Activated T-cell treated with anti-CD3 and anti-CD28 coated beads for 48 hours (primary cell): ENCODE measurements around the gene BPIFA3.

Experiments used
- DNase-seq: peaks from one replicate; pipeline ENCODE4 v3.0.0-alpha.2; 2020; ENCODE audit warnings: low read depth

Gene BPIFA3

GRCh38 chr20:33262658-33263065 is 45.5 kb downstream of the BPIFA3 start:
- no peak for DNase-seq

DNA sequence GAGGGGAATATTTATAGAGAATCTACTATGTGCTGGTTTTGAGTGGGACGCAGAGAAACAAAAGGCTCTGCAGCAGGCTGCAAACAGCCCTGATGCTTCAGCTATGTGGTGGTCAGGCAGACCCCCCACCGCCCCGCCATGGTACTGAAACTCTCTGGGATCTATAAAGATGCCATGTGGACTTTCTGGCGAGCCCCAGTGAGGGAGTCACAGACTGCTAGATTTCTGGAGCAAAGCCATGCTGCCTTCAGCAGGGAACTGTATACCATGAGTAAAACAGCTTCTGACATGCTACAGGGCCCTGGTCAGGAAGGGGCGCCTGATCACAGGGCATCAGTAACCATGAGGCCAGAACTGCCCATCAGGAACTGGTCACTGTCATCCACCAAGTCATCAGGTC is 46.6 kb downstream of the BPIFA3 start:
- DNase-seq = no peak

DNA sequence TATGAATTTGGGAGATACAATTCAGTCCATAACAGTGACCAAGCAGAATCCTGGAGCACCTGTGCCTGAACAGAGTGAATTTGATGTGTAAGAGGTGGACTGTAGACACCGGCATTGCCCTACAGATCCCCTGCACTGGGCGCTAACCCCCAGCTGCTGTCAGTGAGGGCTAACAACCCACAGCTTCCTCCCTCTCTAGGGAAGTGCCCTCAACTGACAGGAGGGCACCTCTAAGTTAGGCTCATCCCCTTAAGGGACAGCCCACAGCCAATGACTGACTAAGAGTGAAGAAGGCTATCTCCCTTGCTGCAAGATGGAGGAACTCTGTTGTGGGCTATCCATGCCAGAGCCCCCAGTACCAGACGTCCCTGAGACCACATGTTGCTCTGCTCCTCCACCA is 50.5 kb downstream of the BPIFA3 start:
- DNase-seq = no peak

- DNase-seq = no peak
These were observed 55.2 kb downstream of the BPIFA3 start for GRCh38 chr20:33272155-33272873.

- no peak for DNase-seq
These were observed 56.1 kb downstream of the BPIFA3 start for GRCh38 chr20:33273117-33273851.

DNA sequence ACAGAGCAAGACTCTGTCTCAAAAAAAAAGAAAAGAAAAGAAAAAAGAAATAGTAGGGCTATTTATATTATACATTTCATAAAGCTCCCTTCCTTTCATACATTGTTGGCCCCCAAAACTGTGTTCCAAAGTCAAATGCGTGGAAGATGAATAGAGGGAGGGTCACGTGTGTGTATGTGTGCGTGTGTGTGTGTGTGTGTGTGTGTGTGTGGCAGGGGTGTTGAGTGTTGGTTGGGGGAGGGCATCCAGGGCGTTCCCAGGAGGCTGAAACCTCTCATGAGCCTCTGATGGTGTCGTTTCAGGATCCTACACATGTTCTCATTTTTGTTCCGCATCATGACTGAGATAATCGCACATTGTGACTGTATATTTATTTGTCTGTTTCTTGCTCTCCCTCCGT is 58.1 kb downstream of the BPIFA3 start:
- no peak for DNase-seq

GRCh38 chr20:33275871-33276270 is 58.7 kb downstream of the BPIFA3 start:
- DNase-seq = no peak

- no peak for DNase-seq
These were observed 59.4 kb downstream of the BPIFA3 start for GRCh38 chr20:33276303-33277113.
